Mucosa of gallbladder (tissue), 1 donor: Measurements from ENCODE around the gene UCN3. TPM values are rescaled to one million over a fixed set of nuclear protein-coding genes. Genes with fewer than 3 reads are reported as not detected.
"Not testable (repeated sequence)": the region's sequence is repeated elsewhere in the genome, so short reads cannot be mapped to it uniquely, and the experiment has no call there.

Experiments used
- DNase-seq: peaks from one replicate; pipeline ENCODE4 v3.0.0-alpha.2; 2020; ENCODE audit warnings: low spot score
- total RNA-seq: library from RNA; stranded (reverse); gene quantifications from one replicate; pipeline ENCODE4 v1.2.1, GENCODE V29; 2021
- donor health status: DM: no; HTN: no; CAD: no.

Gene UCN3
- total RNA-seq, 1 donor from 2014 or later = 0.58 TPM

DNA sequence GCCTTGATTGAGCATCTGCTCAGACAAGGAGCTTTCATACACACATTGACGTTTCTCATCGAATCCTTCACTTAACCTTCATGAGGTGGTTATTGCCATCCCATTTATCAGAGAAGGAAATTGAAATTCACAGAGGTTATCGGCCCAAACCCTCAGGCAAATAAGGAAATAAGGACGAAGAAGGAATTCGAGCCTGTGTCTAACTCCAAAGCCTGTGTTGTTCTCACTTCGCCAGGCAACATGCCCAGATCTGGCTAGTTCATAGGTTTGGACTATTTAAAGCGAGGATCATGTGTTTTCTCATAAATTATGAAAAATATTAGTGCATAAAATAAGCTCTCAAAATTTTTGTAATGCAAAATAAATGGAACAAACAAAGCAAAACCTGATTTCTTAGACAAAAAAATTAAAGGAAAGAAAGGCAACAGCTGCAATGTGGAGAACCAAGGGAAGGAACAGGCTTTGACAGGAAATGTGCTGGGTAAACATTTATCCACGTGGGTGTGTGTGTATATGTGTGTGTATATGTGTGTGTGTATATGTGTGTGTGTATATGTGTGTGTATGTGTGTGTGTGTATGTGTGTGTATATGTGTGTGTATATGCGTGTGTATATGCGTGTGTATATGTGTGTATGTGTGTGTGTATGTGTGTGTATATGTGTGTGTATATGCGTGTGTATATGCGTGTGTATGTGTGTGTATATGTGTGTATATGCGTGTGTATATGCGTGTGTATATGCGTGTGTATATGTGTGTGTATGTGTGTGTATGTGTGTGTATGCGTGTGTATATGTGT, 4.8 kb downstream of the UCN3 start:
- DNase-seq = peak; percentile 40

- no peak for DNase-seq
Observed at GRCh38 chr10:5370493-5371352, 6.0 kb downstream of the UCN3 start.

GRCh38 chr10:5373307-5373706, 8.5 kb downstream of the UCN3 start:
- DNase-seq = no peak

- DNase-seq = no peak
Observed at GRCh38 chr10:5373891-5374611, 9.3 kb downstream of the UCN3 start.

DNA sequence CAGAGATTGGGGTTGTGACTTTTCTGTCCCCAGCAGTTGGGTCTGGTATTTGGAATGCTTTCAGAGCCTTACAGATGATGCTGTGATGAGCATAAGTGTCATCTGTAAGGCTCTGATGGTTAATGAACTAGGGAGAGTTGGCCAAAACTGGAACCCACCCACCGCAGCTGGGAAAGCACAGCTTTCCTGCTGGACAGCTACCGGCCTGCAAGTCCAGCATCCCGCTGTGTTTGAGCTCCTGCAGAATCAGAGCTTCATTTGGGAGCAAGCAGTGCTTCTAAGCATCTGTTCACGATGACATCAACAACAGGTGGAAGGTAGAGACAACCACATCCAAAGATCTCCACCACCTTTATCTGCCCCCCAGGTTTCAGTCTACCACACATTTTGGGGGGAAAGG, 11.7 kb downstream of the UCN3 start:
- DNase-seq = no peak

GRCh38 chr10:5379202-5379601, 14.4 kb downstream of the UCN3 start:
- not testable (repeated sequence) for DNase-seq

DNA sequence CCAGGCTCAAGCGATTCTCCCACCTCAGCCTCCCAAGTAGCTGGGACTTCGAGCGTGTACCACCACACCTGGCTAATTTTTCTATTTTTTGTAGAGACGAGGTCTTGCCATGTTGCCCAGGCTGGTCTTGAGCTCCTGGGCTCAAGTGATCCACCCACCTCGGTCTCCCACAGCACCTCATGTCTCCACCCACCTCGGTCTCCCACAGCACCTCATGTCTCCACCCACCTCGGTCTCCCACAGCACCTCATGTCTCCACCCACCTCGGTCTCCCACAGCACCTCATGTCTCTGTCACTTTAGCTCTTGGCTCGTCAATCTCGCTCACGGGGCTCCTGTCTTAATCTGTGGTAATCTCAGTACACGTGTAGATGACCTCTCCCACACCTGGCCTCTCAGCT, 15.6 kb downstream of the UCN3 start:
- DNase-seq = not testable (repeated sequence)

DNA sequence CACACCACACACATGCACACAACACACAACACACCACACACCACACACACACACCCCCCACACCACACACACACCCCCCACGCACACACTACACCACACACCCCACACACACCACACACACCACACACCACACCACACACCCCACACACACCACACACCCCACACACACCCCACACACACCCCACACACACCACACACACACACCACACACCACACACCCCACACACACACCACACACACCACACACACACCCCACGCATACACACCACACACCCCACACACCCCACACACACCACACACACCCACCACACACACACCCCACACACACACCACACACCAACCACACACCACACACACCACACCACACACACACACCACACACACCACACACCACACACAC, 16.4 kb downstream of the UCN3 start:
- DNase-seq = no peak

GRCh38 chr10:5385224-5385623, 20.5 kb downstream of the UCN3 start:
- DNase-seq = no peak

- no peak for DNase-seq
Observed at GRCh38 chr10:5387169-5387568, 22.4 kb downstream of the UCN3 start.

- no peak for DNase-seq
Observed at GRCh38 chr10:5390607-5391205, 25.9 kb downstream of the UCN3 start.

- no peak for DNase-seq
Observed at GRCh38 chr10:5391790-5392189, 27.0 kb downstream of the UCN3 start.

GRCh38 chr10:5393529-5393928, 28.8 kb downstream of the UCN3 start:
- DNase-seq = no peak

DNA sequence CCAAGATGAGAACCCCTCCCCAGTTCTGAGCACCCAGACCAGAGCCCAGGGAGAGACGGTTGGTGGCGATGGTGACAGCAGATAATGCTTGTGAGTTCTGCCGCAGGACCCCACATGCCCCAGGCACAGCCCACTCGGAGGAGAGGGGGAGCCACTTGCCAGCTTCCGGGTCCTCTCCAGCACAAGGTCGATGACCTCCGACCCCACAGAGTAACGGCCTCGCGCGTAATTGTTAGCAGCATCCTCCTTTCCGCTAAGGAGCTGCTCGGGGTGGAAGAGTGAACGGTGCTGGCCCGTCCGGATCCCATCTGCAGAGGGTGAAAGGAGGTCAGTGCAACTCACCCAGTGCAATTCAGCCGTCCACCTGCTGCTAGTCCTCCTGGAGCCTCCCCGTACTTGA, 30.4 kb downstream of the UCN3 start:
- DNase-seq = no peak

DNA sequence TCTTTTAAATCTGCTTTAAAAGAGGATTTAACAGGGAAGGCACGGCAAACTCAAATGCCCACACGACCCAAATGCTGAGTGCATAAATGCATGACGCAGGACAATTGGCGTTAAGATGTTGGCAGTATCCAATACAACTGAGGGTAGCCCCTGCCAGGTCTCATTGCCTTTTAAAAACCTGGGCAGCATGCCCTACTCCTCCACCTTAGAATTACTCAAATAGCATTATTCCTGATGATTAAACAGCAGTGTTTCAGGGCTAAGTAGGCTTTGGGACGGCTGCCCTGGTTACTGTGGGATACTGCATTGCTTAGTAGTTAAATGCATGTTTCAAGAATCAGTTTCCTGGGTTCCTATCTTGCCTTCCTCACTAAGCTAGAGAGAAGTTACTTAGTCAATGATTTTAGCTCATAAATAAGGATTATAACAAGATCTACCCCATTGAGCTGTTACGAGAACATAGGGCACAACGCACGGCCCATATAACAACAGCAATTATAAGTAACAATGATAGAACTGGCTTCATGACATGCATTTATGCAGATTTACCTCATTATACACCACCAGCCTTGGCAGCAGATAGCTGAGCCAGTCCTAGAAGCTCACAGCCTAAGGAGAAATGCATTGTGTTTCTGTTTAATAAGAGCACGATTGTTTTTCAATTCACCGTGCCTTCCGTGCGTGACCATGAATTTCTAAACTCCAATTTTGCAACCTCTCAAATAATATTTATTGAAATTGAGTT, 32.0 kb downstream of the UCN3 start:
- no peak for DNase-seq

DNA sequence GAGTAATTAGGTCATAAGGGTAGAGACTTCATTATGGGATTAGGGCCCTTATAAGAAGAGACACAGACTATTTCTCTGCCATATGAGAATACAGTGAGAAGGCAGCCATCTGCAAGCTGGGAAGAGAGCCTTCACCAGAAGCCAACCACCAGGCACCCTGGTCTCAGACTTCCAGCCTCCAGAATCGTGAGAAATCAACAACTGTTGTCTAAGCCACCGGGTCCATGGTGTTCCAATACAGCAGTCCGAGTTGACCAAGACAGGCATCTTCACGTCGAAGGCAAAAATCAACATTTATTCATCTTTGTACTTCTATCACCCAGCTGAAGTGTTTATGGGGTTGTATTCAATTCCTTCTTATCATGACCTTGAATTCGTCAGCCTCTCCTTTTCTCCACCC, 34.6 kb downstream of the UCN3 start:
- DNase-seq = no peak

GRCh38 chr10:5400468-5401240, 35.9 kb downstream of the UCN3 start:
- no peak for DNase-seq

DNA sequence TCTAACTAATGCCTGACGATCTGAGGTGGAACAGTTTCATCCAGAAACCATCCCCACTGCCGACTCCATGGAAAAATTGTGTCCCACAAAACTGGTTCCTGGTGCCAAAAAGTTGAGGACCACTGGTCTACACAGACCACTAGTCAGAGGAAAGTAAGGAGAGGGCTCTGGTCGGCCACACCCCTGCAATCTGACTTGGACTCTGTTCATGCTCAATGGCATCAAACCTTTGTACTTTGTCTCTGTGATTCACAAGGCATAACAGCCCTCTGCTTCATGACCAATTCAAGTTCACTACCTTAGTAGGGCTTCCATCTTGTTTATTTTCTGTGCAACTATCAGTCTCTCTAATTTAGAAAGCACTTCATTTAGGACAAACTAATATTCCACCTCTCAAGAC, 38.0 kb downstream of the UCN3 start:
- DNase-seq = no peak

DNA sequence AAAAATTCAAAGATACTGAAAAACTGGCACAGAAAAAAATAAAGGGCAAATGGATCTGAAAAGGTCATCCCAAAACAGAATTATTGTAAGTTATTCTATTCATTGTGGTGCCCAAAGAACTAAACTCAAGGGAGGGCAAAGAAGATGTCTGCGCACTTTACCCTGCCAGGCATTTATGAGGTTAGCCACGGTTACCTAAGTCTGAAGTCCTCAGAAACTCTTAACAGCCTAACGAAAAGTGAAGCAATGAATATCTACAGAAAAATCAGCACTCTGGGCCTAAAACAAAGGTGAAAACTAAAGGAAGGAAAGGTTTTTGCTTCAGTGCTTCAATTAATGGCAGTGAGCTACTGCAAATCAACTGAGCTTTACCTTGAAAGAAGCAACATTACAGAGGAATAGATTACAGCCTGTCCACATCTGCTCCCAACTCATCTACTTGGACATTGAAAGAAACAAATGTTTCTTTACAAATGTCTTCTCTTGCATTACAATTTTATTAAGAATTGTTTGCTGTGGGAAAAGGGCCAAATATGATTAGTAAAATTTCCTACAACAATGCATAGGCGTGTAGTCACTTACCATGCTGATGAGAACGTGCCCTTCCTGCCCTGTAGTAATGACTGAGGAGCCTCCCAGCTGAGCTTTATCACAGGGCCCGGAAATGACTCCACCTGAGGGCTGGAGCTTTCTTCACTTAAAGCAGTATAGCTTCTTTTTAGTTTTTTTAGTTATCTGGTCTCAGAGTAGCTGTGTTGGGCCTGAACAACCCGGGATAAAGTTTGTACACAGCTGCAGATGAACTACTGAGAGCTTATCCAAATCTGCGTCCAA, 39.7 kb downstream of the UCN3 start, which contains the start of gene TUBAL3:
TSS of gene TUBAL3 (minus strand) at position 621 of the 834 bp plus-strand sequence. CDS start at position 585, 36 bp downstream.
- no peak for DNase-seq
